IMR-90 (cell line): ENCODE results near the gene HAO2. TPM values are rescaled to one million over a fixed set of nuclear protein-coding genes. Genes with fewer than 3 reads are reported as not detected.

Experiments
- ATAC-seq: fragments of 200-7000 bp; cut with Tn5 transposase; 2 replicates; pipeline ENCODE4 v1.9.1; 2020; ENCODE audit warnings: low read depth, mild to moderate bottlenecking, moderate library complexity
- BruUV-seq: library from RNA; stranded (reverse); fragments of 400-500 nt; replicated peaks from 2 replicates; lab custom pipeline; 2021; lab: Mats Ljungman, UMichigan
- CTCF ChIA-PET: fragments of 300-600 bp; formaldehyde crosslinking; extraction: SDS; loops from one replicate; lab custom pipeline; 2021; ENCODE audit warnings: antibody characterized with exemption; lab: Yijun Ruan, JAX
- POLR2A ChIA-PET: fragments of 300-600 bp; sonication (Branson Sonifier 250); formaldehyde crosslinking; loops from one replicate; lab custom pipeline; 2022; ENCODE audit warnings: antibody characterized with exemption; ENCODE audit not compliant: unreplicated experiment; lab: Charles Lee
- DNase-seq: peaks from one replicate; pipeline ENCODE4 v3.0.0; 2013
- H2AFZ ChIP-seq: replicated peaks from 2 replicates; pipeline ENCODE3; 2013; ENCODE audit warnings: low read length, mild to moderate bottlenecking; ENCODE audit not compliant: poor library complexity
- H2AK5ac ChIP-seq: 2 replicates; pipeline ENCODE4 v1.6.1; 2013; ENCODE audit warnings: low read depth, low read length, inconsistent platforms
- H2AK9ac ChIP-seq: replicated peaks from 2 replicates; pipeline ENCODE3; 2013; ENCODE audit warnings: mild to moderate bottlenecking, low read depth, low read length, moderate library complexity; ENCODE audit not compliant: poor library complexity
- H2BK120ac ChIP-seq: 2 replicates; pipeline ENCODE4 v1.6.1; 2013; ENCODE audit warnings: low read depth, low read length, inconsistent platforms
- H2BK15ac ChIP-seq: 3 replicates; pipeline ENCODE4 v1.6.1; 2013; ENCODE audit warnings: low read depth, low read length, inconsistent platforms
- H2BK20ac ChIP-seq: 2 replicates; pipeline ENCODE4 v1.6.1; 2013; ENCODE audit warnings: low read depth, mild to moderate bottlenecking, inconsistent platforms, low read length, moderate library complexity
- H2BK5ac ChIP-seq: 2 replicates; pipeline ENCODE4 v1.6.1; 2013; ENCODE audit warnings: mild to moderate bottlenecking, low read depth, low read length, inconsistent platforms; ENCODE audit not compliant: poor library complexity, severe bottlenecking
- H3K14ac ChIP-seq: replicated peaks from 2 replicates; pipeline ENCODE4 v1.6.1; 2013; ENCODE audit warnings: low read depth, low read length, inconsistent platforms
- H3K18ac ChIP-seq: 2 replicates; pipeline ENCODE4 v1.6.1; 2013; ENCODE audit warnings: low read depth, low read length, control low read depth
- H3K23ac ChIP-seq: 2 replicates; pipeline ENCODE4 v1.6.1; 2013; ENCODE audit warnings: low read depth, low read length, inconsistent platforms
- H3K27ac ChIP-seq: 2 replicates; pipeline ENCODE4 v1.5.1; 2013; ENCODE audit warnings: mild to moderate bottlenecking, control low read depth, low read length; ENCODE audit not compliant: insufficient read depth
- H3K27me3 ChIP-seq: 2 replicates; pipeline ENCODE4 v1.6.1; 2013; ENCODE audit warnings: low read length; ENCODE audit not compliant: control insufficient read depth, insufficient read depth
- H3K36me3 ChIP-seq: 2 replicates; pipeline ENCODE4 v1.6.1; 2013; ENCODE audit warnings: low read length, mixed read lengths; ENCODE audit not compliant: control insufficient read depth, insufficient read depth
- H3K4ac ChIP-seq: 2 replicates; pipeline ENCODE4 v1.6.1; 2013; ENCODE audit warnings: low read depth, low read length, inconsistent platforms
- H3K4me1 ChIP-seq: 2 replicates; pipeline ENCODE4 v1.6.1; 2013; ENCODE audit warnings: low read length, mixed read lengths; ENCODE audit not compliant: control insufficient read depth, insufficient read depth
- H3K4me2 ChIP-seq: 2 replicates; pipeline ENCODE4 v1.6.1; 2013; ENCODE audit warnings: low read depth, mild to moderate bottlenecking, control low read depth, low read length, moderate library complexity
- H3K4me3 ChIP-seq: 2 replicates; pipeline ENCODE4 v1.5.1; 2013; ENCODE audit warnings: low read depth, mild to moderate bottlenecking, control low read depth, low read length, moderate library complexity; ENCODE audit not compliant: insufficient read depth
- H3K56ac ChIP-seq: 2 replicates; pipeline ENCODE4 v1.6.1; 2013; ENCODE audit warnings: low read length, inconsistent platforms; ENCODE audit not compliant: insufficient read depth; ENCODE audit errors: extremely low read depth
- H3K79me1 ChIP-seq, 2 experiments: 2 replicates each; pipeline ENCODE4 v1.6.1; 2013; ENCODE audit warnings: low read length in 2 of 2, inconsistent platforms in 1 of 2, low read depth in 1 of 2
- H3K9ac ChIP-seq: 2 replicates; pipeline ENCODE4 v1.6.1; 2013; ENCODE audit warnings: low read depth, low read length, control low read depth
- H3K9me1 ChIP-seq: 2 replicates; pipeline ENCODE4 v1.6.1; 2013; ENCODE audit warnings: low read length, inconsistent platforms; ENCODE audit not compliant: insufficient read depth
- H3K9me3 ChIP-seq: 2 replicates; pipeline ENCODE4 v1.6.1; 2013; ENCODE audit warnings: low read length; ENCODE audit not compliant: control insufficient read depth, insufficient read depth
- H4K20me1 ChIP-seq: 2 replicates; pipeline ENCODE4 v1.6.1; 2013; ENCODE audit warnings: low read length, inconsistent platforms; ENCODE audit not compliant: insufficient read depth
- H4K5ac ChIP-seq: 2 replicates; pipeline ENCODE4 v1.6.1; 2013; ENCODE audit warnings: mild to moderate bottlenecking, low read depth, low read length, control low read depth
- H4K8ac ChIP-seq, 2 experiments: 2 replicates each; pipeline ENCODE4 v1.6.1; 2013; ENCODE audit warnings: low read depth in 2 of 2, low read length in 2 of 2, control low read depth in 1 of 2, inconsistent platforms in 1 of 2
- H4K91ac ChIP-seq: 2 replicates; pipeline ENCODE4 v1.6.1; 2013; ENCODE audit warnings: low read depth, low read length, inconsistent platforms; ENCODE audit not compliant: insufficient read depth
- WGBS, 2 experiments: methylation state at CpG; one replicate each; pipeline versions ENCODE4 v1.1.5 to v1.1.7; 2013; ENCODE audit warnings: missing lambda C conversion rate in 2 of 2; ENCODE audit not compliant: insufficient read length in 1 of 2; ENCODE audit errors: extremely low coverage in 2 of 2; 5-methylcytosine and 5-hydroxymethylcytosine counted together
- dilution Hi-C: fragments of 300-500 bp; cut with HindIII; formaldehyde crosslinking; loops from one replicate; pipeline ENCODE4 v1.14.3; 2018; ENCODE audit warnings: low sequenced_read_pairs; ENCODE audit not compliant: unreplicated experiment
- in situ Hi-C: fragments of 300-500 bp; cut with MboI; formaldehyde crosslinking; loops from 3 replicates; pipeline ENCODE4 v1.14.3; 2019; ENCODE audit warnings: low sequenced_read_pairs, inconsistent platforms, mixed read lengths
- intact Hi-C: fragments of 100-400 bp; cut with micrococcal nuclease; formaldehyde crosslinking; loops from 2 replicates; pipeline ENCODE4 v1.10.0; 2022
- polyA plus RNA-seq, 3 experiments: library from polyadenylated mRNA; depleted of rRNA; stranded (reverse); fragments of >200 nt; gene quantifications; 2 replicates each; pipeline ENCODE4 v1.2.3, GENCODE V29; 2012; ENCODE audit warnings: low replicate concordance in 1 of 3
- total RNA-seq: library from RNA; depleted of rRNA; stranded (reverse); fragments of >200 nt; gene quantifications from 2 replicates; pipeline ENCODE4 v1.2.3, GENCODE V29; 2012
- TF ChIP-seq, protein P1 (sequence below): conservative IDR thresholded peaks from 2 replicates; pipeline ENCODE4 v1.5.1; 2012; ENCODE audit warnings: mild to moderate bottlenecking, low read depth, low read length, improper control_type of control experiment

The HAO2 gene
- total and polyA plus RNA-seq, 2 of the 4 experiments (the other 2 are of a cell fraction): not detected

DNA sequence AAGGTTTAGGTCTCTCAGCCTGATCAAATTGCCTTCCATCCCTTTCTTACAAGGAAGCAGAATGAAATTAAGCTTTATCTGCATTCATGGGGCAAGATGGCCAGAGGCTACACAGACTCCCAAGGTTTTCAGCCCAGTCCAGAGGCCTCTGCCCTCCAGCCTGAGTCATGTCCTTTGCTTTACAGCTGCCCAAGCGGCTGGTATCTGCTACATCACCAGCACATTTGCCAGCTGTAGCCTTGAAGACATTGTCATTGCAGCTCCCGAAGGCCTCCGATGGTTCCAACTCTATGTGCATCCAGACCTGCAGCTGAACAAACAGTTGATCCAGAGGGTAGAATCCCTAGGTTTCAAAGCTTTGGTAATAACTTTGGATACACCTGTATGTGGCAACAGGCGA, 16.0 kb downstream of the HAO2 start:
- H2AFZ ChIP-seq: no peak overlapping the region
- no peak overlapping the region for H4K8ac ChIP-seq
- H4K91ac ChIP-seq: no peak overlapping the region
- in situ Hi-C loops (no loop called here), dilution Hi-C loops (no loop called here), intact Hi-C loops (no loop called here)
- H3K9ac ChIP-seq: no peak overlapping the region
- DNase-seq (no peak), ATAC-seq (no peak)
- no peak overlapping the region for H3K23ac ChIP-seq
- no peak overlapping the region for H2AK5ac ChIP-seq
- H3K36me3 ChIP-seq: no peaks in the 10 kb centered on the region
- 83% methylated on average over 2 of the region's 4 CpGs; no CpG with 5 or more reads in 1 of the 2 experiments for WGBS, 2 experiments
- no peaks in the 10 kb centered on the region for H3K4me1 ChIP-seq
- ChIA-PET POLR2A (no interaction called here), CTCF (no interaction called here)
- no peak overlapping the region for H3K18ac ChIP-seq
- H2BK15ac ChIP-seq: no peak overlapping the region
- peaks cover 2% of the 10 kb centered on the region; the same call in 1 of the 2 replicates for H3K9me1 ChIP-seq
- H3K9me3 ChIP-seq: no peaks in the 10 kb centered on the region
- no peaks in the 10 kb centered on the region for H3K79me1 ChIP-seq
- H2AK9ac ChIP-seq: no peak overlapping the region
- no peaks in the 10 kb centered on the region for H4K20me1 ChIP-seq
- H4K5ac ChIP-seq: no peak overlapping the region
- no peak overlapping the region for H2BK20ac ChIP-seq
- H3K4me2 ChIP-seq: no peak overlapping the region
- no peak overlapping the region for H3K27ac ChIP-seq
- H3K4me3 ChIP-seq: no peak overlapping the region
- H3K27me3 ChIP-seq: no peaks in the 10 kb centered on the region
- BruUV-seq: no TSS peak
- no peak overlapping the region for H3K4ac ChIP-seq
- no peak overlapping the region for H2BK5ac ChIP-seq
- TF ChIP-seq, protein P1, sequence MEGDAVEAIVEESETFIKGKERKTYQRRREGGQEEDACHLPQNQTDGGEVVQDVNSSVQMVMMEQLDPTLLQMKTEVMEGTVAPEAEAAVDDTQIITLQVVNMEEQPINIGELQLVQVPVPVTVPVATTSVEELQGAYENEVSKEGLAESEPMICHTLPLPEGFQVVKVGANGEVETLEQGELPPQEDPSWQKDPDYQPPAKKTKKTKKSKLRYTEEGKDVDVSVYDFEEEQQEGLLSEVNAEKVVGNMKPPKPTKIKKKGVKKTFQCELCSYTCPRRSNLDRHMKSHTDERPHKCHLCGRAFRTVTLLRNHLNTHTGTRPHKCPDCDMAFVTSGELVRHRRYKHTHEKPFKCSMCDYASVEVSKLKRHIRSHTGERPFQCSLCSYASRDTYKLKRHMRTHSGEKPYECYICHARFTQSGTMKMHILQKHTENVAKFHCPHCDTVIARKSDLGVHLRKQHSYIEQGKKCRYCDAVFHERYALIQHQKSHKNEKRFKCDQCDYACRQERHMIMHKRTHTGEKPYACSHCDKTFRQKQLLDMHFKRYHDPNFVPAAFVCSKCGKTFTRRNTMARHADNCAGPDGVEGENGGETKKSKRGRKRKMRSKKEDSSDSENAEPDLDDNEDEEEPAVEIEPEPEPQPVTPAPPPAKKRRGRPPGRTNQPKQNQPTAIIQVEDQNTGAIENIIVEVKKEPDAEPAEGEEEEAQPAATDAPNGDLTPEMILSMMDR: no peak
- no peak overlapping the region for H3K14ac ChIP-seq
- no peak overlapping the region for H3K56ac ChIP-seq
- no peak overlapping the region for H2BK120ac ChIP-seq
